SK-N-SH (cell line): ENCODE data around the gene ADGRG3. TPM values are rescaled to one million over a fixed set of nuclear protein-coding genes. Genes with fewer than 3 reads are reported as not detected.

Source experiments
- CTCF ChIA-PET: fragments of 300-600, 350-600 bp; formaldehyde crosslinking; extraction: SDS; loops from one replicate; lab custom pipeline; 2021; lab: Yijun Ruan, JAX
- POLR2A ChIA-PET: fragments of 350-600 bp; sonication (Branson Sonifier 250); formaldehyde crosslinking; extraction: SDS; loops from one replicate; lab custom pipeline; 2020; ENCODE audit warnings: antibody characterized with exemption, inconsistent platforms; lab: Yijun Ruan, JAX
- DNase-seq: peaks from one replicate; pipeline ENCODE4 v3.0.0; 2012
- H2AFZ ChIP-seq: fragments of 200-600 bp; sonication (generic); 2 replicates; pipeline ENCODE4 v1.8.1; 2016; ENCODE audit warnings: antibody characterized with exemption, mild to moderate bottlenecking, low read depth
- H3F3A ChIP-seq: fragments of 200-600 bp; sonication (generic); replicated peaks from 2 replicates; pipeline ENCODE3; 2016; ENCODE audit warnings: antibody characterized with exemption, mild to moderate bottlenecking; ENCODE audit not compliant: insufficient read depth
- H3K27ac ChIP-seq, 2 experiments: fragments of 200-500 bp in 1 of 2; fragments of 200-600 bp in 1 of 2; sonication (Bioruptor generic) in 1 of 2; sonication (generic), shearing (Covaris generic) in 1 of 2; 2 replicates each; pipeline versions ENCODE4 v1.5.1 to v1.6.1; 2014 to 2016; ENCODE audit warnings: low read depth in 2 of 2, inconsistent platforms in 1 of 2, low read length in 1 of 2, mild to moderate bottlenecking in 1 of 2, mixed read lengths in 1 of 2
- H3K27me3 ChIP-seq: fragments of 200-600 bp; sonication (generic), shearing (Covaris generic); 2 replicates; pipeline ENCODE4 v1.6.1; 2016; ENCODE audit warnings: mixed run types; ENCODE audit not compliant: insufficient read depth
- H3K36me3 ChIP-seq, 2 experiments: fragments of 200-500 bp in 1 of 2; fragments of 200-600 bp in 1 of 2; sonication (Bioruptor generic) in 1 of 2; sonication (generic) in 1 of 2; replicated peaks in 1 of 2; 2 replicates each; pipeline versions ENCODE3 to v1.5.1; 2014 to 2016; ENCODE audit warnings: low read length in 1 of 2, mild to moderate bottlenecking in 1 of 2; ENCODE audit not compliant: insufficient read depth in 2 of 2, control insufficient read depth in 1 of 2
- H3K4me1 ChIP-seq, 2 experiments: fragments of 200-500 bp in 1 of 2; fragments of 200-600 bp in 1 of 2; sonication (Bioruptor generic) in 1 of 2; sonication (generic), shearing (Covaris generic) in 1 of 2; 2 replicates each; pipeline versions ENCODE4 v1.5.1 to v1.6.1; 2014 to 2016; ENCODE audit warnings: low read depth in 1 of 2, low read length in 1 of 2, mixed run types in 1 of 2; ENCODE audit not compliant: insufficient read depth in 2 of 2, control insufficient read depth in 1 of 2
- H3K4me2 ChIP-seq: fragments of 200-600 bp; sonication (generic), shearing (Covaris generic); 2 replicates; pipeline ENCODE4 v1.6.1; 2017; ENCODE audit warnings: mixed run types
- H3K4me3 ChIP-seq, 2 experiments: fragments of 200-500 bp in 1 of 2; fragments of 200-600 bp in 1 of 2; sonication (Bioruptor generic) in 1 of 2; sonication (generic), shearing (Covaris generic) in 1 of 2; 2 replicates each; pipeline versions ENCODE4 v1.5.1 to v1.8.1; 2014 to 2016; ENCODE audit warnings: low read depth in 2 of 2, inconsistent platforms in 1 of 2, low read length in 1 of 2, mild to moderate bottlenecking in 1 of 2, mixed read lengths in 1 of 2, moderate library complexity in 1 of 2
- H3K79me2 ChIP-seq: fragments of 200-600 bp; sonication (generic); 2 replicates; pipeline ENCODE4 v1.8.1; 2017; ENCODE audit warnings: mild to moderate bottlenecking; ENCODE audit not compliant: insufficient read depth
- H3K9ac ChIP-seq: fragments of 200-600 bp; sonication (generic); 2 replicates; pipeline ENCODE4 v1.6.1; 2017; ENCODE audit warnings: mixed run types
- H3K9me2 ChIP-seq: fragments of 200-600 bp; sonication (generic); 2 replicates; pipeline ENCODE4 v1.6.1; 2017; ENCODE audit warnings: mixed run types
- H3K9me3 ChIP-seq: fragments of 200-600 bp; sonication (generic); 2 replicates; pipeline ENCODE4 v1.6.1; 2017; ENCODE audit warnings: mixed run types, mild to moderate bottlenecking, moderate library complexity
- H4K20me1 ChIP-seq: fragments of 200-600 bp; sonication (generic); 2 replicates; pipeline ENCODE4 v1.6.1; 2017; ENCODE audit warnings: mild to moderate bottlenecking, mixed run types; ENCODE audit not compliant: insufficient read depth
- CTCF ChIP-seq: fragments of 200-600 bp; sonication (generic); IDR thresholded peaks from 2 replicates; pipeline ENCODE4 v1.6.1; 2017; ENCODE audit warnings: antibody characterized with exemption, mild to moderate bottlenecking, moderate library complexity
- ELF1 ChIP-seq: IDR thresholded peaks from 2 replicates; pipeline ENCODE4 v1.4.0; 2012
- EP300 ChIP-seq, 2 experiments: IDR thresholded peaks; 2 replicates each; pipeline versions ENCODE4 v1.4.0 to v1.6.1; 2012; ENCODE audit warnings: borderline replicate concordance in 1 of 2, low read depth in 1 of 2, low read length in 1 of 2
- FOSL2 ChIP-seq: IDR thresholded peaks from 2 replicates; pipeline ENCODE4 v1.4.0; 2012; ENCODE audit warnings: low read depth, mild to moderate bottlenecking, moderate library complexity, borderline replicate concordance
- GABPA ChIP-seq: IDR thresholded peaks from 2 replicates; pipeline ENCODE4 v1.4.0; 2012; ENCODE audit warnings: low read depth, mild to moderate bottlenecking
- MAX ChIP-seq: IDR thresholded peaks from 2 replicates; pipeline ENCODE4 v1.4.0; 2012; ENCODE audit warnings: low read depth
- MXI1 ChIP-seq: IDR thresholded peaks from 2 replicates; pipeline ENCODE4 v1.6.1; 2012; ENCODE audit warnings: mild to moderate bottlenecking, low read depth, low read length, improper control_type of control experiment
- NFIC ChIP-seq: IDR thresholded peaks from 2 replicates; pipeline ENCODE4 v1.4.0; 2012; ENCODE audit warnings: borderline replicate concordance
- POLR2AphosphoS5 ChIP-seq: IDR thresholded peaks from 2 replicates; pipeline ENCODE4 v1.6.1; 2012; ENCODE audit warnings: low read depth, low read length
- RAD21 ChIP-seq: IDR thresholded peaks from 2 replicates; pipeline ENCODE4 v1.6.1; 2012; ENCODE audit warnings: mild to moderate bottlenecking, low read length
- REST ChIP-seq: IDR thresholded peaks from 2 replicates; pipeline ENCODE4 v1.6.1; 2012; ENCODE audit warnings: mild to moderate bottlenecking, low read depth, low read length, moderate library complexity
- RFX5 ChIP-seq: IDR thresholded peaks from 2 replicates; pipeline ENCODE4 v1.6.1; 2012; ENCODE audit warnings: mild to moderate bottlenecking, improper control_type of control experiment, low read length
- RXRA ChIP-seq: IDR thresholded peaks from 2 replicates; pipeline ENCODE4 v1.4.0; 2012; ENCODE audit warnings: low read depth, mild to moderate bottlenecking, borderline replicate concordance
- SIN3A ChIP-seq: IDR thresholded peaks from 2 replicates; pipeline ENCODE4 v1.6.1; 2012; ENCODE audit warnings: low read depth, mild to moderate bottlenecking, low read length, moderate library complexity, borderline replicate concordance
- TAF1 ChIP-seq: IDR thresholded peaks from 2 replicates; pipeline ENCODE4 v1.6.1; 2012; ENCODE audit warnings: low read depth, mild to moderate bottlenecking, low read length, moderate library complexity, borderline replicate concordance
- USF2 ChIP-seq: fragments of 150-350 bp; IDR thresholded peaks from 2 replicates; pipeline ENCODE4 v1.6.1; 2017; ENCODE audit warnings: antibody characterized with exemption, low read length, low read depth, borderline replicate concordance
- YY1 ChIP-seq: IDR thresholded peaks from 2 replicates; pipeline ENCODE4 v1.4.0; 2012; ENCODE audit warnings: low read depth, mild to moderate bottlenecking
- ZBTB33 ChIP-seq: IDR thresholded peaks from 2 replicates; pipeline ENCODE4 v1.4.0; 2012; ENCODE audit warnings: low read depth, borderline replicate concordance
- WGBS: methylation state at CpG from one replicate; pipeline ENCODE4 v1.1.6; 2017; ENCODE audit warnings: low lambda C conversion rate; 5-methylcytosine and 5-hydroxymethylcytosine counted together
- polyA plus RNA-seq, 3 experiments: library from polyadenylated mRNA; depleted of rRNA; stranded (reverse); fragments of >200 nt; gene quantifications; 2 replicates each; pipeline ENCODE4 v1.2.3, GENCODE V29; 2012

The ADGRG3 gene
- polyA plus RNA-seq, 1 of the 3 experiments (the other 2 are of a cell fraction), result not detected

GRCh38 chr16:57652695-57653471 is 15.2 kb upstream of the ADGRG3 start:
- TF ChIP-seq ZBTB33, result no peak
- TF ChIP-seq FOSL2, result no peak
- no peak for TF ChIP-seq REST
- TF ChIP-seq GABPA, result no peak
- TF ChIP-seq RXRA, result no peak
- TF ChIP-seq ELF1, result no peak
- no peak for TF ChIP-seq MAX
- TF ChIP-seq USF2, result no peak
- no peak for TF ChIP-seq NFIC
- no peak for TF ChIP-seq TAF1
- no peak for TF ChIP-seq YY1
- TF ChIP-seq SIN3A, result no peak
- no peak for TF ChIP-seq POLR2AphosphoS5
- TF ChIP-seq RFX5, result no peak
- TF ChIP-seq MXI1, result no peak
- TF ChIP-seq RAD21, result no peak
- TF ChIP-seq CTCF, result no peak
- no peak for TF ChIP-seq EP300 (IDR thresholded peaks at IDR 0.05; ENCODE audit: borderline replicate concordance in 1 of 2, low read depth in 1 of 2, low read length in 1 of 2)
- TF ChIP-seq, all 33 proteins: peak for 0
- no peak overlapping the region for H3K27ac ChIP-seq
- CTCF ChIA-PET, result interaction anchor here (0.9 to 2.1 kb wide), 6 partner anchors 13 to 105 kb away, joined by 3 to 13 read pairs (median 4); no protein-coding TSS in a partner anchor
- POLR2A ChIA-PET, result no interaction called here
- H3K79me2 ChIP-seq, result no peaks in the 10 kb centered on the region
- H3K4me1 ChIP-seq, result no peaks in the 10 kb centered on the region; a peak in 1 of 4 replicates
- H3K9me2 ChIP-seq, result no peaks in the 10 kb centered on the region
- H3K36me3 ChIP-seq, result no peaks in the 10 kb centered on the region
- H4K20me1 ChIP-seq, result no peaks in the 10 kb centered on the region
- no peak for DNase-seq
- no peak overlapping the region for H3K9ac ChIP-seq
- no peak overlapping the region for H2AFZ ChIP-seq
- WGBS, result 87% methylated on average over 7 of the region's 23 CpGs
- H3K27me3 ChIP-seq, result no peaks in the 10 kb centered on the region
- no peaks in the 10 kb centered on the region for H3K9me3 ChIP-seq
- H3F3A ChIP-seq, result peaks cover 3% of the 10 kb centered on the region
- H3K4me2 ChIP-seq, result no peak overlapping the region
- no peak overlapping the region for H3K4me3 ChIP-seq
